DMS79 (cell line): Measurements from ENCODE around the gene KDM7A.
A peak's percentile ranks its signal among the peaks of the same experiment; 100 is the strongest.
"Not testable (repeated sequence)": the region's sequence is repeated elsewhere in the genome, so short reads cannot be mapped to it uniquely, and the experiment has no call there.

Experiments used
- DNase-seq: peaks from one replicate; lab custom pipeline; 2025; lab: John Stamatoyannopoulos, UW

KDM7A gene

GRCh38 chr7:140176811-140177702 is at the start of gene KDM7A:
Gene KDM7A (minus strand): TSS chr7:140176983. CDS start chr7:140176937, 46 bp downstream.
- DNase-seq: peak; percentile 64

- DNase-seq: no peak
These were observed 48.9 kb upstream of the KDM7A start for GRCh38 chr7:140225562-140226249.

GRCh38 chr7:140223515-140224221 is 46.9 kb upstream of the KDM7A start:
- DNase-seq: no peak

GRCh38 chr7:140222814-140223213 is 46.0 kb upstream of the KDM7A start:
- DNase-seq: no peak

GRCh38 chr7:140219672-140220524 is 43.1 kb upstream of the KDM7A start:
- no peak for DNase-seq

GRCh38 chr7:140218656-140219055 is 41.9 kb upstream of the KDM7A start:
- DNase-seq: no peak

GRCh38 chr7:140217750-140218501 is 41.1 kb upstream of the KDM7A start:
- DNase-seq: no peak

- DNase-seq: no peak
These were observed 38.5 kb upstream of the KDM7A start for GRCh38 chr7:140215281-140215680.

GRCh38 chr7:140214075-140214684 is 37.4 kb upstream of the KDM7A start:
- peak; percentile 68 for DNase-seq

- no peak for DNase-seq
These were observed 36.9 kb upstream of the KDM7A start for GRCh38 chr7:140213684-140214074.

- no peak for DNase-seq
These were observed 35.5 kb upstream of the KDM7A start for GRCh38 chr7:140212100-140212881.

GRCh38 chr7:140211698-140212097 is 34.9 kb upstream of the KDM7A start:
- no peak for DNase-seq

GRCh38 chr7:140209866-140210609 is 33.3 kb upstream of the KDM7A start:
- no peak for DNase-seq

GRCh38 chr7:140206616-140207389 is 30.0 kb upstream of the KDM7A start:
- DNase-seq: no peak

GRCh38 chr7:140205600-140205999 is 28.8 kb upstream of the KDM7A start:
- DNase-seq: no peak

GRCh38 chr7:140203556-140203955 is 26.8 kb upstream of the KDM7A start:
- no peak for DNase-seq

GRCh38 chr7:140202942-140203341 is 26.2 kb upstream of the KDM7A start:
- not testable (repeated sequence) for DNase-seq

GRCh38 chr7:140201393-140201792 is 24.6 kb upstream of the KDM7A start:
- no peak for DNase-seq
